Epithelial cell of umbilical artery (primary cell): ENCODE data around the gene NRBF2. TPM values are rescaled to one million over a fixed set of nuclear protein-coding genes. Genes with fewer than 3 reads are reported as not detected.

Experiments
- total RNA-seq: library from RNA; depleted of rRNA; stranded (reverse); fragments of >200 nt; gene quantifications from 2 replicates; pipeline ENCODE4 v1.2.3, GENCODE V29; 2014

Gene NRBF2
- 23.7 and 24.3 TPM in 2 replicates for total RNA-seq

DNA sequence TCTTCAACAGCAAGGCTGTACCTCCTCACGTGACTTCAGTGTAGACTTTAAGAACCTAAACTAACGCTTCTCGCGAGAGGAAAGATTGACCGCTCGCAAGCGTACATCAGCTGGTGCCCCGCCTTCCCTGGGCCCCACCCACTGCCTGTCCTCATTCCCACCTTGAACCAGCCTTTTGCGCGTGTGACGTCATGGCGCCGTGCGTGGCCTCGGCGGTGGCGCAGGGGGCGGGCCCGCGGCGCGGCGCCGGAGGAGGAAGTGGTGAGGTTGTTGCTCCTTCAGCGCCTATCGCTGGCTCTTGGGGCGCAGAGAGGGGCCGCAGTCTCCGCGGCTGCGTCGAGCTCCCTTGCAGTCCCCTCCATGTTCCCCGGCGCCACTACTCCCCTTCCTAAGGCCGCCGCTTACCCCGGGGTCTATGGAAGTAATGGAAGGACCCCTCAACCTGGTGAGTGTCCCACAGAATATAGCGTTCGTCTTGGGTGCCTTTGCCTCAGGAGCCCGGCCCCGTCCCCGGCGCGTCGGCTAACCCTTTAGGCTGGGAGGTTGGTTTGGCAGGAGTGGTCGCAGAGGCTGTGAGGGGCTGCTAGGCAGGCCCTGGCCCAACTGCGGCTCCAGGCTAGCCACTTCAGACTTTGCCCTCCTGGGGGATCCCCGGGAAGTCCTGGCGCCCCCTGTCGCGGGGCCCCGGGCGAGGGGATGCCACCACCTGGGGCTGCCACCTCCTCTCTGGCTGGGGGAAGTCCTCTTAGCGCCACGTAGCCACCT, at the start of gene NRBF2:
Gene NRBF2, plus strand, starts transcription at position 273 of the 765 bp plus-strand sequence. Its CDS starts 143 bp downstream, at position 416.

